SU-DHL-6 (cell line): Measurements from ENCODE around the gene UBASH3B.

Experiments
- CTCF ChIP-seq: fragments of 200-600 bp; sonication (generic); IDR thresholded peaks from one replicate; pipeline ENCODE4 v1.5.1; 2017; ENCODE audit warnings: antibody characterized with exemption, mild to moderate bottlenecking, low read length, moderate library complexity; ENCODE audit not compliant: insufficient read depth, poor library complexity, severe bottlenecking
- EZH2phosphoT487 ChIP-seq: fragments of 200-600 bp; sonication (generic), shearing (Covaris generic); conservative IDR thresholded peaks from 2 replicates; pipeline ENCODE4 v1.6.1; 2018; ENCODE audit warnings: mild to moderate bottlenecking, antibody characterized with exemption, low read length, moderate library complexity, mixed read lengths

GRCh38 chr11:122707111-122707510 is 51.6 kb downstream of the UBASH3B start:
- no peak for TF ChIP-seq CTCF
- TF ChIP-seq EZH2phosphoT487: no peak
